ENCODE data around the gene STK11IP.

DNA sequence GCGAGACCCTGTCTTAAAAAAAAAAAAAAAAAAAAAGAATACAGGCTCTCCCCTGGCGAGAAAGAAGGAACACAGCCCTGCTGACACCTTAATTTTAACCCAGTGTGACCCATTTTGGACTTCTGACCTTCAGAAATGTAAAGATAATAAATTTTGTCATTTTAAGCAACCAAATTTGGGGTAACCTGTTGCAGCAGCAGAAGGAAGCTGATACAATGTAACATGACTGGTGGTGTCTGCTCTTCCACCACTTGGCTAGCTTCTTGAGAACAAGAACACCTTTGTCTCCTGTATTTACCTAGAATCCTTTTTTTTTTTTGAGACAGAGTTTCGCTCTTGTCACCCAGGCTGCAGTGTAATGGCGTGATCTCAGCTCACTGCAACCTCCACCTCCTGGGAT, 6.6 kb upstream of the STK11IP start:
- TF ChIP-seq, protein P1, sequence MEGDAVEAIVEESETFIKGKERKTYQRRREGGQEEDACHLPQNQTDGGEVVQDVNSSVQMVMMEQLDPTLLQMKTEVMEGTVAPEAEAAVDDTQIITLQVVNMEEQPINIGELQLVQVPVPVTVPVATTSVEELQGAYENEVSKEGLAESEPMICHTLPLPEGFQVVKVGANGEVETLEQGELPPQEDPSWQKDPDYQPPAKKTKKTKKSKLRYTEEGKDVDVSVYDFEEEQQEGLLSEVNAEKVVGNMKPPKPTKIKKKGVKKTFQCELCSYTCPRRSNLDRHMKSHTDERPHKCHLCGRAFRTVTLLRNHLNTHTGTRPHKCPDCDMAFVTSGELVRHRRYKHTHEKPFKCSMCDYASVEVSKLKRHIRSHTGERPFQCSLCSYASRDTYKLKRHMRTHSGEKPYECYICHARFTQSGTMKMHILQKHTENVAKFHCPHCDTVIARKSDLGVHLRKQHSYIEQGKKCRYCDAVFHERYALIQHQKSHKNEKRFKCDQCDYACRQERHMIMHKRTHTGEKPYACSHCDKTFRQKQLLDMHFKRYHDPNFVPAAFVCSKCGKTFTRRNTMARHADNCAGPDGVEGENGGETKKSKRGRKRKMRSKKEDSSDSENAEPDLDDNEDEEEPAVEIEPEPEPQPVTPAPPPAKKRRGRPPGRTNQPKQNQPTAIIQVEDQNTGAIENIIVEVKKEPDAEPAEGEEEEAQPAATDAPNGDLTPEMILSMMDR (IDR thresholded peaks at IDR 0.05; ENCODE audit: insufficient read depth, low read length): no peak
- TF ChIP-seq POLR2AphosphoS5 (IDR thresholded peaks at IDR 0.05; ENCODE audit: low read depth): no peak
